Heart left ventricle (tissue), 13 donors: Measurements from ENCODE around the gene ZNF627.

Experiments
- POLR2A ChIP-seq, 2 donors: fragments of 450-650 bp; IDR thresholded peaks; one replicate each; pipeline ENCODE4 v1.6.1; 2017; ENCODE audit warnings: antibody characterized with exemption in 2 of 2, mild to moderate bottlenecking in 2 of 2, moderate library complexity in 2 of 2
- TF ChIP-seq, protein P1 (sequence below), 12 donors: fragments of 200-600 bp; sonication (generic) in 4 of 12; IDR thresholded peaks; one replicate each; pipeline versions ENCODE4 v1.5.0 to v1.8.0; 2018 to 2022; ENCODE audit warnings: antibody characterized with exemption in 12 of 12, mild to moderate bottlenecking in 5 of 12
- donor health status: ischemic (EF 13 %, LVEDD 7.1; RV severe dilation, severe dysfunction).
- donor health status: DM: no; HTN: yes; CAD: no.
- donor health status: DM: no; HTN: no; CAD: no.
- donor health status: ischemic (EF 25% LVEDD 6.9; RV normal size, moderate dysfunction).
- donor health status: ischemic (EF 25% LVEDD 5.7; RV mildly dilated, moderate dysfunction).
- donor health status: ischemic (EF 35%, LVEDD 5.7; RV mildly dilated, moderate dysfunction).
- donor health status: nonischemic (EF 11% LVEDD 7.7; RV severe dilation, severe dysfunction).
- donor health status: DM: yes; HTN: yes; CAD: no.
- donor health status: PGD.
- donor health status: ischemic (EF 29% LVEDD 5.4; RV normal size, mild dysfunction).
- donor health status: nonischemic (EF 23%, LVEDD 6.1; RV moderate dilation, normal function).

DNA sequence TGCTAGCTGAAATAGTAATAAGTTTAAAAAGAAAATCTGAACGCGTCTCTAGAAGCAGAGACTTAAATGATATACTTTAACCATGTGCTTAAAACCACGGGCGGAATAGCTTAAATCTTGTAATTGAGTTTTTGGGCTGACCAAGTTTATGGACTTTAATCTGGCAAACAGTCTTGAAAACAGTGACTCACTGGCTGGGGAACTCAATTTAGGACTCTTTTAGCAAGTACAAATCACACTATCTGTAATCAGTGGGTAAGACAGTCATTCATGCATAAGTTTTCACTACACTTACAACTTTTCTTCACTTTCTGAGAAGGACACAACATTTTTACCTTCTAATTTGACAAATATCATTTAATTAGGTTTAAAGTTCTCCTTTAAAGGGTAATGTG is 26.8 kb downstream of the ZNF627 start:
- TF ChIP-seq POLR2A (IDR thresholded peaks at IDR 0.05), result no peak
- TF ChIP-seq, protein P1, sequence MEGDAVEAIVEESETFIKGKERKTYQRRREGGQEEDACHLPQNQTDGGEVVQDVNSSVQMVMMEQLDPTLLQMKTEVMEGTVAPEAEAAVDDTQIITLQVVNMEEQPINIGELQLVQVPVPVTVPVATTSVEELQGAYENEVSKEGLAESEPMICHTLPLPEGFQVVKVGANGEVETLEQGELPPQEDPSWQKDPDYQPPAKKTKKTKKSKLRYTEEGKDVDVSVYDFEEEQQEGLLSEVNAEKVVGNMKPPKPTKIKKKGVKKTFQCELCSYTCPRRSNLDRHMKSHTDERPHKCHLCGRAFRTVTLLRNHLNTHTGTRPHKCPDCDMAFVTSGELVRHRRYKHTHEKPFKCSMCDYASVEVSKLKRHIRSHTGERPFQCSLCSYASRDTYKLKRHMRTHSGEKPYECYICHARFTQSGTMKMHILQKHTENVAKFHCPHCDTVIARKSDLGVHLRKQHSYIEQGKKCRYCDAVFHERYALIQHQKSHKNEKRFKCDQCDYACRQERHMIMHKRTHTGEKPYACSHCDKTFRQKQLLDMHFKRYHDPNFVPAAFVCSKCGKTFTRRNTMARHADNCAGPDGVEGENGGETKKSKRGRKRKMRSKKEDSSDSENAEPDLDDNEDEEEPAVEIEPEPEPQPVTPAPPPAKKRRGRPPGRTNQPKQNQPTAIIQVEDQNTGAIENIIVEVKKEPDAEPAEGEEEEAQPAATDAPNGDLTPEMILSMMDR (IDR thresholded peaks at IDR 0.05), result no peak
